ENCODE results near the gene TSC2. TPM values are rescaled to one million over a fixed set of nuclear protein-coding genes. Genes with fewer than 3 reads are reported as not detected.
"Not testable (repeated sequence)": the region's sequence is repeated elsewhere in the genome, so short reads cannot be mapped to it uniquely, and the experiment has no call there.

The TSC2 gene
- total RNA-seq, 4 donors from 2014 or later = 88.3 to 206 (median 127) TPM

GRCh38 chr16:2109872-2110271 is 62.1 kb downstream of the TSC2 start:
- DNase-seq; H3K9me3 ChIP-seq; intact Hi-C loops (cut with DNase I; ENCODE audit: low total_unique reads); in situ Hi-C loops (cut with MboI; ENCODE audit: low pct_ligation_motif_present in 1 of 4, low pct_unique_long_range_greater_than_20kb in 1 of 4, low sequenced_read_pairs in 3 of 4); H3K4me1 ChIP-seq; H3K4me3 ChIP-seq; H3K27ac ChIP-seq; H3K27me3 ChIP-seq: not testable (repeated sequence)
- peaks cover 0 to 19% (median 3%) of the 10 kb centered on the region in 4 donors for H3K36me3 ChIP-seq
- 95% methylated on average over 20 of the region's 23 CpGs; no CpG with 5 or more reads in 1 of the 2 donors for WGBS, 2 donors (ENCODE audit: low coverage in 1 of 2)

GRCh38 chr16:2110332-2111008 is 62.7 kb downstream of the TSC2 start:
- intact Hi-C loops (cut with DNase I; ENCODE audit: low total_unique reads); DNase-seq; H3K4me3 ChIP-seq; H3K27me3 ChIP-seq; in situ Hi-C loops (cut with MboI; ENCODE audit: low pct_ligation_motif_present in 1 of 4, low pct_unique_long_range_greater_than_20kb in 1 of 4, low sequenced_read_pairs in 3 of 4); H3K4me1 ChIP-seq; H3K9me3 ChIP-seq; H3K27ac ChIP-seq: not testable (repeated sequence)
- peaks cover 0 to 19% (median 3%) of the 10 kb centered on the region in 4 donors for H3K36me3 ChIP-seq
- 94% methylated on average over 31 of the region's 43 CpGs; no CpG with 5 or more reads in 1 of the 2 donors for WGBS, 2 donors (ENCODE audit: low coverage in 1 of 2)

GRCh38 chr16:2111009-2111353 is 63.2 kb downstream of the TSC2 start:
- H3K36me3 ChIP-seq = peaks cover 0 to 19% (median 3%) of the 10 kb centered on the region in 4 donors
- H3K4me3 ChIP-seq; H3K27ac ChIP-seq; intact Hi-C loops (cut with DNase I; ENCODE audit: low total_unique reads); H3K4me1 ChIP-seq; in situ Hi-C loops (cut with MboI; ENCODE audit: low pct_ligation_motif_present in 1 of 4, low pct_unique_long_range_greater_than_20kb in 1 of 4, low sequenced_read_pairs in 3 of 4); H3K27me3 ChIP-seq; H3K9me3 ChIP-seq; DNase-seq: not testable (repeated sequence)
- 97% methylated on average over 29 of the region's 36 CpGs; no CpG with 5 or more reads in 1 of the 2 donors for WGBS, 2 donors (ENCODE audit: low coverage in 1 of 2)

- H3K27me3 ChIP-seq; H3K4me3 ChIP-seq; intact Hi-C loops (cut with DNase I; ENCODE audit: low total_unique reads); DNase-seq; in situ Hi-C loops (cut with MboI; ENCODE audit: low pct_ligation_motif_present in 1 of 4, low pct_unique_long_range_greater_than_20kb in 1 of 4, low sequenced_read_pairs in 3 of 4); H3K27ac ChIP-seq; H3K4me1 ChIP-seq; H3K9me3 ChIP-seq: not testable (repeated sequence)
- 94% methylated on average over 42 of the region's 65 CpGs; no CpG with 5 or more reads in 1 of the 2 donors for WGBS, 2 donors (ENCODE audit: low coverage in 1 of 2)
- H3K36me3 ChIP-seq = peaks cover 0 to 19% (median 3%) of the 10 kb centered on the region in 4 donors
These were observed 63.9 kb downstream of the TSC2 start for GRCh38 chr16:2111412-2112335.

- Histone ChIP-seq H3K36me3 (peaks cover 0 to 19% (median 3%) of the 10 kb centered on the region in 4 donors), H3K4me1 (peaks cover 4 to 12% (median 12%) of the 10 kb centered on the region in 4 donors)
- H3K4me3 ChIP-seq; H3K27me3 ChIP-seq; intact Hi-C loops (cut with DNase I; ENCODE audit: low total_unique reads); DNase-seq; H3K9me3 ChIP-seq; in situ Hi-C loops (cut with MboI; ENCODE audit: low pct_ligation_motif_present in 1 of 4, low pct_unique_long_range_greater_than_20kb in 1 of 4, low sequenced_read_pairs in 3 of 4); H3K27ac ChIP-seq: not testable (repeated sequence)
- 82% methylated on average over 27 of the region's 30 CpGs; no CpG with 5 or more reads in 1 of the 2 donors for WGBS, 2 donors (ENCODE audit: low coverage in 1 of 2)
These were observed 64.8 kb downstream of the TSC2 start for GRCh38 chr16:2112539-2113106.

- H3K27me3 ChIP-seq; intact Hi-C loops (cut with DNase I; ENCODE audit: low total_unique reads); H3K36me3 ChIP-seq; H3K27ac ChIP-seq; DNase-seq; H3K9me3 ChIP-seq; in situ Hi-C loops (cut with MboI; ENCODE audit: low pct_ligation_motif_present in 1 of 4, low pct_unique_long_range_greater_than_20kb in 1 of 4, low sequenced_read_pairs in 3 of 4); H3K4me3 ChIP-seq: not testable (repeated sequence)
- 98% methylated on average over 21 of the region's 26 CpGs; no CpG with 5 or more reads in 1 of the 2 donors for WGBS, 2 donors (ENCODE audit: low coverage in 1 of 2)
- peaks cover 4 to 15% (median 12%) of the 10 kb centered on the region in 4 donors for H3K4me1 ChIP-seq
These were observed 66.4 kb downstream of the TSC2 start for GRCh38 chr16:2114225-2114624.

GRCh38 chr16:2114885-2115590 is 67.3 kb downstream of the TSC2 start:
- in situ Hi-C loops (cut with MboI; ENCODE audit: low pct_ligation_motif_present in 1 of 4, low pct_unique_long_range_greater_than_20kb in 1 of 4, low sequenced_read_pairs in 3 of 4); H3K9me3 ChIP-seq; H3K4me3 ChIP-seq; H3K36me3 ChIP-seq; H3K27ac ChIP-seq; DNase-seq; H3K27me3 ChIP-seq; intact Hi-C loops (cut with DNase I; ENCODE audit: low total_unique reads): not testable (repeated sequence)
- H3K4me1 ChIP-seq = peaks cover 4 to 15% (median 12%) of the 10 kb centered on the region in 4 donors
- WGBS, 2 donors (ENCODE audit: low coverage in 1 of 2) = 90% methylated on average over 33 of the region's 34 CpGs; no CpG with 5 or more reads in 1 of the 2 donors

All from transverse colon (tissue), 4 donors.